HG02571 (cell line): ENCODE measurements around the gene TMCO5A.

Experiments used
- ATAC-seq: cut with Tn5 transposase; IDR thresholded peaks from one replicate; pipeline ENCODE4 v1.9.1; 2021; ENCODE audit warnings: mild to moderate bottlenecking, moderate library complexity; ENCODE audit not compliant: unreplicated experiment

The TMCO5A gene

GRCh38 chr15:37967788-37968187 lies 33.3 kb downstream of the TMCO5A start:
- ATAC-seq = no peak

- ATAC-seq = no peak
Measured at GRCh38 chr15:37973856-37974255, 39.4 kb downstream of the TMCO5A start.

DNA sequence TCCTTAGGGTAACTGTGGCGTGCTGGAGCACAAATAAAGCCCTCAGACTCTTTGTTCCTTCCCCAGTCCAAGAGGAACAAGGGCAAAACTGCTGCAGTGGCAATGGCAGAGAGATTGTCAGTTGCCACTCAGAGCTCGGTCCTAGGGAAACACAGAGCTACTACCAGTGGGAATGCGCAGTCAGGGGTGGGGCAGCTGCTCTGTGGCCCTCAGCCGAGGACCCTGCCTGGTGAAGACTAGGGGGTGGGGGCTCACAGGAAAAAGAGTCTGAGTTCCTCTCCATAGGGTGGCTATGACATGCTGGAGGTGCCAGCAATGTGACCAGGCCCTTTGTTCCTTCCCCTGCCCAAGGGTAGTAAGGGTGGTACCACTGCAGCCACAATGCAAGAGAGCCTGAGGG lies 43.8 kb downstream of the TMCO5A start:
- ATAC-seq = no peak

GRCh38 chr15:37979671-37980409 lies 45.4 kb downstream of the TMCO5A start:
- no peak for ATAC-seq

DNA sequence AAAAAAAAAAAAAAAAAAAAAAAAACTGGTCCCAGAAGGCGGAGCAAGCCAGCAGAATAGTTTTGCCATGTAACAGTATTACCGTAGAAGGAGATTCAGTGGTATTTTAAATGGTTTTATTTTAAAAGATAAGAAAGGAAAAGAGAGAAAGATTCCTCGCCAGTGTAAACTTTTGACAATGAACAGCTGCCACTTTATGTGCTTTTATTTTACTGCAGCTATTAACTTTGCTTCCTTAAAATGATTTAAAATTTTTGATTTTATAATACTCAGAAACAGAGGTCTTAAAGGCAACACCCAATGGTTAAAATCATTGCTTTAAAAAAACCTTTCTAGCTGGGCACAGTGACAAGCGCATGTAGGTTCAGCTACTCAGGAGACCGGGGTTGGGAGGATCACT lies 46.8 kb downstream of the TMCO5A start:
- ATAC-seq = no peak

- ATAC-seq = no peak
Measured at GRCh38 chr15:37981775-37982174, 47.3 kb downstream of the TMCO5A start.

- no peak for ATAC-seq
Measured at GRCh38 chr15:37984368-37984767, 49.9 kb downstream of the TMCO5A start.

GRCh38 chr15:37995461-37996347 lies 61.3 kb downstream of the TMCO5A start:
- ATAC-seq = no peak
